Uterus (tissue), 4 donors: ENCODE results near the gene DGLUCY. TPM values are rescaled to one million over a fixed set of nuclear protein-coding genes. Genes with fewer than 3 reads are reported as not detected.
"Not testable (repeated sequence)": the region's sequence is repeated elsewhere in the genome, so short reads cannot be mapped to it uniquely, and the experiment has no call there.

Experiments used
- DNase-seq, 2 donors: peaks; one replicate each; pipeline ENCODE4 v3.0.0-alpha.2; 2019 to 2020
- H3K27ac ChIP-seq, 2 donors: fragments of 200-600 bp; sonication (generic); 1 replicate in 1 of 2; 2 replicates in 1 of 2; pipeline ENCODE4 v1.5.1; 2016 to 2018
- H3K27me3 ChIP-seq, 2 donors: fragments of 200-600 bp; sonication (generic); one replicate each; pipeline ENCODE4 v1.5.1; 2018 to 2019; ENCODE audit warnings: control low read depth in 1 of 2
- H3K36me3 ChIP-seq, 2 donors: fragments of 200-600 bp; sonication (generic); one replicate each; pipeline ENCODE4 v1.5.1; 2019; ENCODE audit warnings: control low read depth in 1 of 2
- H3K4me1 ChIP-seq, 2 donors: fragments of 200-600 bp; sonication (generic); one replicate each; pipeline ENCODE4 v1.5.1; 2018 to 2019; ENCODE audit warnings: control low read depth in 1 of 2
- H3K4me3 ChIP-seq, 2 donors: fragments of 200-600 bp; sonication (generic); 1 replicate in 1 of 2; 2 replicates in 1 of 2; pipeline ENCODE4 v1.5.1; 2018 to 2019; ENCODE audit warnings: mild to moderate bottlenecking in 1 of 2
- H3K9me3 ChIP-seq, 2 donors: fragments of 200-600 bp; sonication (generic); one replicate each; pipeline ENCODE4 v1.5.1; 2019; ENCODE audit warnings: control low read depth in 1 of 2
- POLR2A ChIP-seq, 2 donors: fragments of 450-650 bp; IDR thresholded peaks; one replicate each; pipeline ENCODE4 v1.6.1; 2016; ENCODE audit warnings: antibody characterized with exemption in 2 of 2, mild to moderate bottlenecking in 1 of 2, moderate library complexity in 1 of 2
- intact Hi-C: fragments of 100-400 bp; cut with DNase I; formaldehyde crosslinking; loops from one replicate; pipeline ENCODE4 v1.15.1; 2023; ENCODE audit warnings: low total_unique reads
- total RNA-seq, 4 donors: library from RNA; depleted of rRNA in 3 of 4; stranded (reverse); fragments of >200 nt in 3 of 4; gene quantifications; one replicate each; pipeline versions ENCODE4 v1.1.0 to v1.2.4, GENCODE V29; 2014 to 2023
- TF ChIP-seq, protein P1 (sequence below), 4 experiments: fragments of 200-600 bp in 2 of 4; fragments of 450-650 bp in 2 of 4; sonication (generic) in 2 of 4; IDR thresholded peaks; one replicate each; pipeline ENCODE4 v1.5.1; 2016 to 2019; ENCODE audit warnings: antibody characterized with exemption in 4 of 4, mild to moderate bottlenecking in 2 of 4, moderate library complexity in 1 of 4
- donor health status: DM: yes; HTN: yes; CAD: no.

The DGLUCY gene
- total RNA-seq, 4 donors from 2014 or later: 14.7 to 81.5 (median 61.6) TPM

DNA sequence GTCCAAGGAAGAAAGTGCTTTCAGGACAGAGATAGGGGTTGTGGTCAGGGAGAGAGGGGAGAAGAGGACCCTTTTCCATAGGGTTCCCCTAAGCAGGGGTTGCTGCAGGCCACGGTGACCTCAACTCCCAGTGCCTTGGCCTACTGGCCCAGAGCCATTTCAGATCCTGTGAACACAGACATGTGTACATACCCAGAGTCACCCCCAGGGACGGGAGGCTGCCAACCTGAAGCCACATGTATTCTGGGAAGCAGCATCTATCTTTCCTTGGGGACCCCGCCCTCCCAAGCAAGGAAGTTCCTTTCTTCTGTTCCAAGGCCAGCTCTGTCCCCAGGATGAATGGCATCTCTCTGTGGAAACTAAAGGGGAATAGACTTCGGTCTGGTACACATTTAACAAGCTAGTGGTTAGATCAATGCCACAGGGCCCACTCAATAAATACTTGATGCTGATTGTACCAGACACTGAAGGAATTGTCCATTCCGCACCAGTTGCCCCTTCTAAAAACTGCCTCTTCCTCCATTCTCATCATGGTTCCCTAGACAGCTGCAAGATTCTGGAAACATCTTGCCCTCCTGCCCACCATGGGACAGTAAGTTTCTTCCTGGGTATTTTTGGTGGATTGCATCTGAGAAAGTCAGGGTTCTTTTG lies 25.2 kb upstream of the DGLUCY start:
- intact Hi-C loops: no loop called here
- H3K4me3 ChIP-seq: no peak overlapping the region

GRCh38 chr14:91089958-91090535 lies 23.8 kb upstream of the DGLUCY start:
- no peak overlapping the region for H3K4me3 ChIP-seq
- H3K9me3 ChIP-seq: no peaks in the 10 kb centered on the region
- intact Hi-C loops: no loop called here
- TF ChIP-seq, protein P1, sequence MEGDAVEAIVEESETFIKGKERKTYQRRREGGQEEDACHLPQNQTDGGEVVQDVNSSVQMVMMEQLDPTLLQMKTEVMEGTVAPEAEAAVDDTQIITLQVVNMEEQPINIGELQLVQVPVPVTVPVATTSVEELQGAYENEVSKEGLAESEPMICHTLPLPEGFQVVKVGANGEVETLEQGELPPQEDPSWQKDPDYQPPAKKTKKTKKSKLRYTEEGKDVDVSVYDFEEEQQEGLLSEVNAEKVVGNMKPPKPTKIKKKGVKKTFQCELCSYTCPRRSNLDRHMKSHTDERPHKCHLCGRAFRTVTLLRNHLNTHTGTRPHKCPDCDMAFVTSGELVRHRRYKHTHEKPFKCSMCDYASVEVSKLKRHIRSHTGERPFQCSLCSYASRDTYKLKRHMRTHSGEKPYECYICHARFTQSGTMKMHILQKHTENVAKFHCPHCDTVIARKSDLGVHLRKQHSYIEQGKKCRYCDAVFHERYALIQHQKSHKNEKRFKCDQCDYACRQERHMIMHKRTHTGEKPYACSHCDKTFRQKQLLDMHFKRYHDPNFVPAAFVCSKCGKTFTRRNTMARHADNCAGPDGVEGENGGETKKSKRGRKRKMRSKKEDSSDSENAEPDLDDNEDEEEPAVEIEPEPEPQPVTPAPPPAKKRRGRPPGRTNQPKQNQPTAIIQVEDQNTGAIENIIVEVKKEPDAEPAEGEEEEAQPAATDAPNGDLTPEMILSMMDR (IDR thresholded peaks at IDR 0.05): no peak
- no peak for TF ChIP-seq POLR2A (IDR thresholded peaks at IDR 0.05)
- H3K4me1 ChIP-seq: no peaks in the 10 kb centered on the region
- no peaks in the 10 kb centered on the region for H3K36me3 ChIP-seq
- no peak for DNase-seq
- no peak overlapping the region for H3K27ac ChIP-seq
- H3K27me3 ChIP-seq: no peaks in the 10 kb centered on the region

More for the DNA sequence above, 25.2 kb upstream of the DGLUCY start:
- Histone ChIP-seq H3K27me3 (no peaks in the 10 kb centered on the region), H3K4me1 (no peaks in the 10 kb centered on the region), H3K9me3 (no peaks in the 10 kb centered on the region), H3K36me3 (no peaks in the 10 kb centered on the region), H3K27ac (no peak overlapping the region)
- TF ChIP-seq POLR2A (IDR thresholded peaks at IDR 0.05): no peak
- TF ChIP-seq, protein P1 (IDR thresholded peaks at IDR 0.05): no peak
- no peak for DNase-seq

GRCh38 chr14:91090743-91091142 lies 23.1 kb upstream of the DGLUCY start:
- DNase-seq: no peak
- intact Hi-C loops: no loop called here
- no peak overlapping the region for H3K27ac ChIP-seq
- no peaks in the 10 kb centered on the region for H3K4me1 ChIP-seq
- no peaks in the 10 kb centered on the region for H3K27me3 ChIP-seq
- no peak overlapping the region for H3K4me3 ChIP-seq
- no peaks in the 10 kb centered on the region for H3K36me3 ChIP-seq
- H3K9me3 ChIP-seq: no peaks in the 10 kb centered on the region
- TF ChIP-seq, protein P1 (IDR thresholded peaks at IDR 0.05): no peak
- TF ChIP-seq POLR2A (IDR thresholded peaks at IDR 0.05): no peak

DNA sequence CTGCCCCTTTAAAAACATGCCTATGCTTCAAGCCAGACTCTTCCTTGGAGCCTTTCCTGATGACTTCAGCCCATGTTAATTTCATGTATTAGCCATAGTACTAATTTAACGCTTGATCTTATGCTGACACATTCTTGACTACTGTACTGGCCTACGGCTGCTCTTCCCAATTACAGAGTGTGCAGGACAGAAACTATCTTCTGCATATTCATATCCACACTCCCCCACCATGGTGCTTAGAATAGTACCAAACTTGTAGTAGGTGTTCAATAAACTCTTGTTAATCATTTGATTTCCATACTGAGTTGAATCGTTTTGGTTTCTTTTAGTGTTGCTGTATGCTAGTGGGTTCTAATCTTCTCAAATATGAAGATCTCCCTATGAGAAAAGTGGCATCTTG lies 21.8 kb upstream of the DGLUCY start:
- intact Hi-C loops: no loop called here
- TF ChIP-seq, protein P1 (IDR thresholded peaks at IDR 0.05): no peak
- no peak for TF ChIP-seq POLR2A (IDR thresholded peaks at IDR 0.05)
- H3K9me3 ChIP-seq: no peaks in the 10 kb centered on the region
- no peaks in the 10 kb centered on the region for H3K27me3 ChIP-seq
- no peaks in the 10 kb centered on the region for H3K4me1 ChIP-seq
- DNase-seq: no peak
- H3K27ac ChIP-seq: no peak overlapping the region
- H3K36me3 ChIP-seq: no peaks in the 10 kb centered on the region
- H3K4me3 ChIP-seq: no peak overlapping the region

DNA sequence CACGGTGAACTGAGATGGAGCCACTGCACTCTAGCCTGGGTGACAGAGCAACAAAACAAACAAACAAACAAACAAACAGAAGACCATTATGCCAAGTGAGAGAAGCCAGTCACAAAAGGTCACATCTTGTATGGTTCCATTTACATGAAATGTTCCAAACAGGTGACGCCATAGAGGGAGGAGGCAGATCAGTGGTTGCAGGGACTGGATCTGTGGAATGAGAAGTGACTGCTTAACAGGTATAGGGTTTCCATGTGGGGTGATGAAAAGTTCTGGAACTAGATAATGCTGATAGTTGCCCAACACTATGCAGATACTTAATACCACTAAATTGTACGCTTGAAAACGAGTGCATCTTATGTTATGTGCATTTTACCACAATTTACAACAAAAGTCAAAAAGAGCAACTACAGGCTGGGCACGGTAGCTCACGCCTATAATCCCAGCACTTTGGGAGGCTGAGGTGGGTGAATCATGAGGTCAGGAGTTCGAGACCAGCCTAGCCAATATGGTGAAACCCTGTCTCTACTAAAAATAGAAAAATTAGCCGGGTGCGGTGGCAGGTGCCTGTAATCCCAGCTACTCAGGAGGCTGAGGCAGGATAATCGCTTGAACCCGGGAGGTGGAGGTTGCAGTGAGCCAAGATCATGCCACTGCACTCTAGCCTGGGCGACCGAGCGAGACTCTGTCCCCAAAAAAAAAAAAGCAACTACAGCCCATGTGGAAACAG lies 20.0 kb upstream of the DGLUCY start:
- H3K4me1 ChIP-seq, H3K36me3 ChIP-seq, DNase-seq, H3K27ac ChIP-seq, H3K4me3 ChIP-seq, intact Hi-C loops, H3K9me3 ChIP-seq, H3K27me3 ChIP-seq: not testable (repeated sequence)
